ENCODE data around the gene TRIM3. TPM values are rescaled to one million over a fixed set of nuclear protein-coding genes. Genes with fewer than 3 reads are reported as not detected.
A peak's percentile ranks its signal among the peaks of the same experiment; 100 is the strongest.

Gene TRIM3
- polyA plus RNA-seq, 1 donor: 37.8 TPM

GRCh38 chr11:6417907-6418556, 55.7 kb downstream of the TRIM3 start:
- peak overlapping the region; percentile 61 for H3K4me3 ChIP-seq (ENCODE audit: low read length)
- no peak for DNase-seq
- no peaks in the 10 kb centered on the region for H3K36me3 ChIP-seq (ENCODE audit: control insufficient read depth, insufficient read depth, low read length)
- no peak overlapping the region for H3K27ac ChIP-seq (ENCODE audit: low read length)
- H3K4me1 ChIP-seq (ENCODE audit: control insufficient read depth, insufficient read depth, low read length): peaks cover 10% of the 10 kb centered on the region
- 60% methylated on average over 1 of the region's 7 CpGs for WGBS (ENCODE audit: insufficient coverage, low lambda C conversion rate)
- H3K9me3 ChIP-seq (ENCODE audit: control insufficient read depth, low read depth, low read length): no peaks in the 10 kb centered on the region
- H3K27me3 ChIP-seq (ENCODE audit: control insufficient read depth, insufficient read depth, low read length): peaks cover 3% of the 10 kb centered on the region

DNA sequence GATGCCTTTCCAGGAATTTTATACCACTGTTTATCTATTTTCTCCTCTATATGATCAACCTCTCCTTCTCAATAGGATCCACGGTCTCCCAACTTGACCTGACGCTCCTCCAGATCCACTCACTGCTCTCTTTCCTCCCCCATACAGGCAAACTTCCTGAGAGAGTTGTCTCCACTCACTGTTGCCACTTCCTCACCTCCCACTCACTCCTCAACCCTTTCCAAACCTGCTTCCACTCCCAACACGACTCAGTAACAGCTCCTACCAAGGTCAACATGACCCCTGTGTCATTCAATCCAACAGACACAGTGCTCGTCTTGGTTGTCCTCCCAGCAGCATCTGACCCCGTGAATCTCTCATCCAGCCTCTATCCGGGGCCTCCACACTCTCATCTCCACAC, 57.9 kb downstream of the TRIM3 start:
- Histone ChIP-seq H3K4me3 (ENCODE audit: low read length) (no peak overlapping the region), H3K27me3 (ENCODE audit: control insufficient read depth, insufficient read depth, low read length) (no peaks in the 10 kb centered on the region), H3K4me1 (ENCODE audit: control insufficient read depth, insufficient read depth, low read length) (peaks cover 10% of the 10 kb centered on the region), H3K9me3 (ENCODE audit: control insufficient read depth, low read depth, low read length) (no peaks in the 10 kb centered on the region), H3K36me3 (ENCODE audit: control insufficient read depth, insufficient read depth, low read length) (peaks cover 2% of the 10 kb centered on the region), H3K27ac (ENCODE audit: low read length) (no peak overlapping the region)
- 86% methylated on average over 1 of the region's 6 CpGs for WGBS (ENCODE audit: insufficient coverage, low lambda C conversion rate)
- no peak for DNase-seq

- no peak overlapping the region for H3K27ac ChIP-seq (ENCODE audit: low read length)
- WGBS (ENCODE audit: insufficient coverage, low lambda C conversion rate): 80% methylated on average over 1 of the region's 3 CpGs
Measured at GRCh38 chr11:6414874-6415328, 58.8 kb downstream of the TRIM3 start.

GRCh38 chr11:6413791-6414201, 59.9 kb downstream of the TRIM3 start:
- WGBS (ENCODE audit: insufficient coverage, low lambda C conversion rate): 93% methylated on average over 3 of the region's 12 CpGs
- no peak for DNase-seq

More at GRCh38 chr11:6414874-6415328, 58.8 kb downstream of the TRIM3 start:
- no peaks in the 10 kb centered on the region for H3K27me3 ChIP-seq (ENCODE audit: control insufficient read depth, insufficient read depth, low read length)
- peaks cover 9% of the 10 kb centered on the region for H3K4me1 ChIP-seq (ENCODE audit: control insufficient read depth, insufficient read depth, low read length)
- no peaks in the 10 kb centered on the region for H3K9me3 ChIP-seq (ENCODE audit: control insufficient read depth, low read depth, low read length)
- no peak overlapping the region for H3K4me3 ChIP-seq (ENCODE audit: low read length)
- peaks cover 10% of the 10 kb centered on the region for H3K36me3 ChIP-seq (ENCODE audit: control insufficient read depth, insufficient read depth, low read length)
- no peak for DNase-seq

GRCh38 chr11:6411594-6412031, 62.1 kb downstream of the TRIM3 start:
- no peak overlapping the region for H3K4me3 ChIP-seq (ENCODE audit: low read length)
- H3K4me1 ChIP-seq (ENCODE audit: control insufficient read depth, insufficient read depth, low read length): no peaks in the 10 kb centered on the region
- H3K9me3 ChIP-seq (ENCODE audit: control insufficient read depth, low read depth, low read length): no peaks in the 10 kb centered on the region
- no peak overlapping the region for H3K27ac ChIP-seq (ENCODE audit: low read length)
- no peak for DNase-seq
- H3K36me3 ChIP-seq (ENCODE audit: control insufficient read depth, insufficient read depth, low read length): peaks cover 18% of the 10 kb centered on the region
- no peaks in the 10 kb centered on the region for H3K27me3 ChIP-seq (ENCODE audit: control insufficient read depth, insufficient read depth, low read length)
- no CpG with 5 or more reads among the region's 10 CpGs for WGBS (ENCODE audit: insufficient coverage, low lambda C conversion rate)

More at GRCh38 chr11:6413791-6414201, 59.9 kb downstream of the TRIM3 start:
- H3K9me3 ChIP-seq (ENCODE audit: control insufficient read depth, low read depth, low read length): no peaks in the 10 kb centered on the region
- H3K4me1 ChIP-seq (ENCODE audit: control insufficient read depth, insufficient read depth, low read length): peaks cover 4% of the 10 kb centered on the region
- no peak overlapping the region for H3K27ac ChIP-seq (ENCODE audit: low read length)
- no peaks in the 10 kb centered on the region for H3K27me3 ChIP-seq (ENCODE audit: control insufficient read depth, insufficient read depth, low read length)
- H3K4me3 ChIP-seq (ENCODE audit: low read length): no peak overlapping the region
- H3K36me3 ChIP-seq (ENCODE audit: control insufficient read depth, insufficient read depth, low read length): peaks cover 16% of the 10 kb centered on the region

DNA sequence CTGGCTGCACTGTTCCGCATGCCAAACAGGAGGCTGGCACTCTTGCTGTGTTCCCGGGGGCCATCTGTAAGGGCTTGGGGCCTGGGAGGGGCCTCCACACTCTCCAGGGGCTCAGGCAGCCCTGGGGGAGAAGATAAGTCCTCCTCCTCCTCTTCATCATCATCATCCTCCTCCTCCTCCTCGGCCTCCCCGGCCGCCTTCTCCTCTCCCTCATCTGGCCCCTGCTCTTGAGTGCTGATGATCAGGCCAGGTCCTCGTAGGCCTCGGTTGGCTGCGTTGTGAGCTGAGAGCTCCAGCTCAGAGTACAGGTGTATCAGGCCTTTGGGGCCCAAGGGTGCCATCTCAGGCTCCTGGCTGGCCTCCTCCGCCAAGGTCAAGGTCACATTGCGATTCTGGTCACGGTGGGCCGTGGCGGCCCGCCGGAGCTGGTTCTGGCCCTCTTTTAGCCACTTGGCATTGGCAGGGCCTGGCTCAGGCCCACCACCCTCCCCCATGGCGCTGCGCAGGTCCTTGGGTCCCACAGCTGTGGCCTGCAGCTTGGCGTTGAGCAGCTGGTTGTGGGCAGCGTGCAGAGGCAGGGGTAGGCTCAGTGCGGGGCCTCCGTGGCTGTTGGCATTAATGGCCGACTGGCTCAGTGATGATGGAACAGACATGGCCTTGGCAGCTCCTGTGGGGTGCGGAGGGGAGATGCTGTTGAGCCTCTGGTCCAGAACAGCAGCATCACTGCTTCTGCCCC, 62.9 kb downstream of the TRIM3 start:
- no CpG with 5 or more reads among the region's 23 CpGs for WGBS (ENCODE audit: insufficient coverage, low lambda C conversion rate)
- no peak overlapping the region for H3K4me3 ChIP-seq (ENCODE audit: low read length)
- DNase-seq: no peak
- no peak overlapping the region for H3K27ac ChIP-seq (ENCODE audit: low read length)
- peaks cover 18% of the 10 kb centered on the region for H3K36me3 ChIP-seq (ENCODE audit: control insufficient read depth, insufficient read depth, low read length)
- no peaks in the 10 kb centered on the region for H3K9me3 ChIP-seq (ENCODE audit: control insufficient read depth, low read depth, low read length)
- peaks cover 3% of the 10 kb centered on the region for H3K4me1 ChIP-seq (ENCODE audit: control insufficient read depth, insufficient read depth, low read length)
- H3K27me3 ChIP-seq (ENCODE audit: control insufficient read depth, insufficient read depth, low read length): no peaks in the 10 kb centered on the region

DNA sequence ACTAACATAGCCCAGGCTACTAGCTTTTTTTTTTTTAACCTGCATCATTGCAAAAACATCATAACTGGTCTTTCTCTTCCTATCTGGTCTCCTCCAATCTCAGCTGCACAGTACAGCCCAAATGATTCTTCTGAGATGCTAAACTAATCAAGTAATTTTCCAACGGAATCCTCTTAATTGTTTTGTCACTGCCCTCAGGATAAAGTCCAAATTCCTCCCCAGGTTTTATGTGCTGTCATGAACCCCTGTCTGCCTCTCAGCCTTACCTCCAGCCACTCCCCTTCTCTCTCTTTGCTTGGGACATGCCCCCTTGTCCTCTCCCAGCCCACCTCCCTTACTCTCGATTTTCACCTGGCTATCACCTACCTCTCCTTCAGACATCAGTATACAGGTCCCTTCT, 67.4 kb downstream of the TRIM3 start:
- WGBS (ENCODE audit: insufficient coverage, low lambda C conversion rate): 0% methylated on average over 1 of the region's 2 CpGs
- no peak for DNase-seq
- no peaks in the 10 kb centered on the region for H3K9me3 ChIP-seq (ENCODE audit: control insufficient read depth, low read depth, low read length)
- H3K36me3 ChIP-seq (ENCODE audit: control insufficient read depth, insufficient read depth, low read length): peaks cover 38% of the 10 kb centered on the region
- H3K27ac ChIP-seq (ENCODE audit: low read length): no peak overlapping the region
- no peak overlapping the region for H3K4me3 ChIP-seq (ENCODE audit: low read length)
- no peaks in the 10 kb centered on the region for H3K27me3 ChIP-seq (ENCODE audit: control insufficient read depth, insufficient read depth, low read length)
- peaks cover 12% of the 10 kb centered on the region for H3K4me1 ChIP-seq (ENCODE audit: control insufficient read depth, insufficient read depth, low read length)

- Histone ChIP-seq H3K9me3 (ENCODE audit: control insufficient read depth, low read depth, low read length) (no peaks in the 10 kb centered on the region), H3K27me3 (ENCODE audit: control insufficient read depth, insufficient read depth, low read length) (no peaks in the 10 kb centered on the region), H3K36me3 (ENCODE audit: control insufficient read depth, insufficient read depth, low read length) (peaks cover 42% of the 10 kb centered on the region), H3K4me1 (ENCODE audit: control insufficient read depth, insufficient read depth, low read length) (peaks cover 12% of the 10 kb centered on the region), H3K27ac (ENCODE audit: low read length) (no peak overlapping the region), H3K4me3 (ENCODE audit: low read length) (no peak overlapping the region)
- DNase-seq: no peak
- WGBS (ENCODE audit: insufficient coverage, low lambda C conversion rate): 91% methylated on average over 4 of the region's 6 CpGs
Measured at GRCh38 chr11:6405846-6406245, 67.9 kb downstream of the TRIM3 start.

DNA sequence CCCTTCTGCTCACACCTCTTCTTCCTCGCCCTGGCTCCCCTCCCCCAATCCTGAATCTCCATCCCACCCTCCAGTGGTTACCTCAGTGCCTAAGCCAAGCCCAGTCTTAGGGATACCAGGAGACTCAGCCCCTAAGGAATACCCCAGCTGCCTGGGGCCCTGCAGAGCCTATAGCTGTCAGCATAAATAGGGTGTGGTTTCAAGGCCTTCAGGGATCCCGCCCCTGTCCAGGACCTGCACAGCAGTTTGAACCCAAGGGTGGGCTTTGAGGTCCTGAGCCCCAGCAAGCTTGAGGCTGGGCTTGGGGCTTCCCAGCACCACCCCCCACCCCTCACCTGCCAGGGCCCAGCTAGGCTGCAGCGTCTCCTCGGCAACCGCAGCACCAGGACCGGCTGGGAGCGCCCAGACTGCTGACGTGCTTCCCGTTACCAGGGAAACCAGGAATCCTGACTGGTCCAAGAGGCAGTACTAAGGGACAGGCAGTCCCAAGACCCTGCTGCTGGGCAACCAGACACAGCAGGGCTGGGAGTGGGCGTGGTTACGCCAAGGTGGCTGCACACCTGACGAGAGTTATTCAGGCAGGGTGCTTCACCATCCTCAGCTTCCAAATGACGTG, 68.6 kb downstream of the TRIM3 start:
- no peak overlapping the region for H3K4me3 ChIP-seq (ENCODE audit: low read length)
- peak overlapping the region; percentile 29 for H3K27ac ChIP-seq (ENCODE audit: low read length)
- H3K4me1 ChIP-seq (ENCODE audit: control insufficient read depth, insufficient read depth, low read length): peaks cover 12% of the 10 kb centered on the region
- no peaks in the 10 kb centered on the region for H3K27me3 ChIP-seq (ENCODE audit: control insufficient read depth, insufficient read depth, low read length)
- H3K9me3 ChIP-seq (ENCODE audit: control insufficient read depth, low read depth, low read length): no peaks in the 10 kb centered on the region
- DNase-seq: peak; percentile 48 to 62
- H3K36me3 ChIP-seq (ENCODE audit: control insufficient read depth, insufficient read depth, low read length): peaks cover 39% of the 10 kb centered on the region
- WGBS (ENCODE audit: insufficient coverage, low lambda C conversion rate): no CpG with 5 or more reads among the region's 13 CpGs

DNA sequence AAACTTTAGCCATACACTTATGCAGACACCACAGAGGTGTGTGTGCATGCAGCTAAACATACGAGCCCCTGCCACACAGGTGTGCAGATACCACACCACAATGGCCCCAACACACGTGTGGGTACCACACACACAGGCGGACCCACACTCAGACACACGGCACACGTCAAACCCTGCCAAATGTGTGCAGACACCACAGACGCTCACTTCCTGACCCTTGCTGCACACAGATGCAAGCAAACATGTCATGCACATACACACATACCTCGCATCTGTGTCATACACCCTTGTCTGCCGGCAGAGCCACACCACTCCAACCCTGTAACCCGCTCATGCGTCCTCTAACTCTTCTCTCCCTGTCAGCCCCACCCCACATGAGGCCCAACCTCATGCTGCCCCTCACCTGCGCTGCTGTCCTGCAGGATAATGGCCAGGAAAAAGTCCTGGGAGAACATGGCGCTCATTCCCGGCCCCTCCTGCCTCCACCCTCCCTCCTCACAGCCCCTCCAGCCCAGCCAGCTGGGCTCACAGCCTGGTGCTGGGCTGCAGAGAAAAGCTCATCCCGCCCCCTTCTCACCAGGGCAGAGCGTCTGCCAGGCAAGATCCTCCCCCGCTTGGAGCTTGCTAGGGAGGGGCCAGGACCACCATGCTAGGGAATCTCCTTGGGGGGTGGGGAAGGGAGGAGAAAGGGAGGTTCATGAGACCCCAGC, 69.2 kb downstream of the TRIM3 start:
- Histone ChIP-seq H3K27ac (ENCODE audit: low read length) (peak overlapping the region; percentile 29), H3K4me3 (ENCODE audit: low read length) (no peak overlapping the region)
- WGBS (ENCODE audit: insufficient coverage, low lambda C conversion rate): no CpG with 5 or more reads among the region's 16 CpGs

More for the DNA sequence above, 69.2 kb downstream of the TRIM3 start:
- no peak for DNase-seq
- Histone ChIP-seq H3K4me1 (ENCODE audit: control insufficient read depth, insufficient read depth, low read length) (peaks cover 12% of the 10 kb centered on the region), H3K36me3 (ENCODE audit: control insufficient read depth, insufficient read depth, low read length) (peaks cover 36% of the 10 kb centered on the region), H3K27me3 (ENCODE audit: control insufficient read depth, insufficient read depth, low read length) (no peaks in the 10 kb centered on the region), H3K9me3 (ENCODE audit: control insufficient read depth, low read depth, low read length) (no peaks in the 10 kb centered on the region)
